A673 (cell line): Measurements from ENCODE around the gene SDK1. TPM values are rescaled to one million over a fixed set of nuclear protein-coding genes. Genes with fewer than 3 reads are reported as not detected.

Experiments
- BruUV-seq: library from RNA; stranded (reverse); fragments of 400-500 nt; replicated peaks from 2 replicates; lab custom pipeline; 2021; lab: Mats Ljungman, UMichigan
- CTCF ChIA-PET: fragments of 300-600 bp; sonication (Branson Sonifier 250); formaldehyde crosslinking; loops from one replicate; lab custom pipeline; 2022; ENCODE audit warnings: antibody characterized with exemption; lab: Charles Lee
- POLR2A ChIA-PET: fragments of 300-600 bp; sonication (Branson Sonifier 250); formaldehyde crosslinking; loops from one replicate; lab custom pipeline; 2022; ENCODE audit warnings: antibody characterized with exemption; ENCODE audit not compliant: low non-redundant PET; lab: Charles Lee
- DNase-seq: peaks from one replicate; pipeline ENCODE4 v3.0.0-alpha.2; 2015; ENCODE audit warnings: low spot score
- H3K27ac ChIP-seq: fragments of 200-600 bp; sonication (generic); 2 replicates; pipeline ENCODE4 v1.5.1; 2016; ENCODE audit warnings: mixed run types, low read depth, mild to moderate bottlenecking, mixed read lengths, antibody characterized with exemption, low read length; ENCODE audit not compliant: poor library complexity, severe bottlenecking
- H3K27me3 ChIP-seq: fragments of 200-600 bp; sonication (generic); replicated peaks from 2 replicates; pipeline ENCODE4 v1.6.1; 2017; ENCODE audit warnings: mixed run types, low read depth, mild to moderate bottlenecking, mixed read lengths, antibody characterized with exemption, low read length; ENCODE audit not compliant: insufficient read depth, poor library complexity
- H3K36me3 ChIP-seq: fragments of 200-600 bp; sonication (generic); 2 replicates; pipeline ENCODE4 v1.6.1; 2016; ENCODE audit warnings: mixed run types, mild to moderate bottlenecking, mixed read lengths, antibody characterized with exemption, low read length; ENCODE audit not compliant: insufficient read depth, poor library complexity, severe bottlenecking
- H3K4me1 ChIP-seq: fragments of 200-600 bp; sonication (generic); 2 replicates; pipeline ENCODE4 v1.6.1; 2017; ENCODE audit warnings: mixed run types, mild to moderate bottlenecking, mixed read lengths, antibody characterized with exemption, low read length; ENCODE audit not compliant: insufficient read depth, poor library complexity, severe bottlenecking
- H3K4me3 ChIP-seq: fragments of 200-600 bp; sonication (generic); 2 replicates; pipeline ENCODE4 v1.5.1; 2016; ENCODE audit warnings: low read depth, mixed run types, mild to moderate bottlenecking, mixed read lengths, low read length; ENCODE audit not compliant: poor library complexity, severe bottlenecking
- H3K9me3 ChIP-seq: fragments of 200-600 bp; sonication (generic); 2 replicates; pipeline ENCODE4 v1.6.1; 2016; ENCODE audit warnings: mixed run types, low read depth, mild to moderate bottlenecking, mixed read lengths, antibody characterized with exemption, low read length; ENCODE audit not compliant: poor library complexity, severe bottlenecking
- EZH2 ChIP-seq: fragments of 200-600 bp; sonication (generic); IDR thresholded peaks from 2 replicates; pipeline ENCODE4 v1.6.1; 2017; ENCODE audit warnings: borderline replicate concordance, low read depth, mild to moderate bottlenecking, mixed read lengths, antibody characterized with exemption, low read length; ENCODE audit not compliant: poor library complexity, severe bottlenecking
- intact Hi-C: fragments of 100-400 bp; cut with micrococcal nuclease; formaldehyde crosslinking; loops from one replicate; pipeline ENCODE4 v1.10.0; 2022; ENCODE audit not compliant: unreplicated experiment
- total RNA-seq: library from RNA; stranded (reverse); gene quantifications from 2 replicates; pipeline ENCODE4 v1.2.3, GENCODE V29; 2021
- TF ChIP-seq, protein P1 (sequence below): fragments of 300-800, 200-600 bp; sonication (generic); conservative IDR thresholded peaks from 2 replicates; pipeline ENCODE4 v1.5.1; 2017; ENCODE audit warnings: low read depth, mild to moderate bottlenecking, antibody characterized with exemption, low read length, moderate library complexity, mixed read lengths

Gene SDK1
- total RNA-seq, 1 experiment from 2014 or later, result 14.7 TPM

DNA sequence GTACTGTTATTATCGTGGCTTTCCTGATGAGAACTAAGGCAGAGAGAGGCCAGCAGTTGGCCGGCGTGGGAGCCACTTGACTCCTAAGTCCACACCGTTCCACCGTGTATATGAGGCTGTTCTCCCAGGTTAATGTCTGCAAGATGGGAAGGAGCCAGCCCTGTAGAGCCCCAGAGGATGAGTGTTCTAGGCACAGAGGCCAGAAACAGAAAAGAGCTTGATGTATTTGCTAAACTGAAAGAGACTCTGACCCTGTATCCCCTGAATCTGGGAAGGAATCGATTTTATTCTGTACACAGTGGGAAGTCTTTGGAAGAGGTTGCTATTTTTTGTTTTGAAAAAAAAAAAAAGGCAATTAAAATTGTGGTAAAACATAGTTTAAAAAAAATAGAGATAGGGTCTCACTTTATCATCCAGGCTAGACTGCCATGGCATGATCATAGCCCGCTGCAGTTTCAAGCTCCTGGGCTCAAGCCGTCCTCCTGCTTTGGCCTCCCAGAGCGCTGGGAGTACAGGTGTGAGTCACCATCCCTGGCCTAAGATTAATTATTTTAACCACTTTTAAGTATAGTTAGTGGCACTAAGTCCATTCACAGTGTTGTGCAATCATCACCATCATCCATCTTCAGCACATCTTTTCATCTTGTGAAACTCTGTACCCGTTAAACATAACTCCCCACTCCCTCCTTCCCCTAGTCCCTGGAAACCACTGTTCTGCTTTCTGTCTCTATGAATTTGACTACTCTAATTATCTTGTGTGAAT is 348.8 kb downstream of the SDK1 start:
- no peaks in the 10 kb centered on the region for H3K36me3 ChIP-seq
- H3K4me1 ChIP-seq, result no peaks in the 10 kb centered on the region
- DNase-seq, result no peak
- no peak overlapping the region for H3K27ac ChIP-seq
- H3K9me3 ChIP-seq, result no peaks in the 10 kb centered on the region
- no peak overlapping the region for H3K4me3 ChIP-seq
- no peak for TF ChIP-seq EZH2
- TF ChIP-seq, protein P1, sequence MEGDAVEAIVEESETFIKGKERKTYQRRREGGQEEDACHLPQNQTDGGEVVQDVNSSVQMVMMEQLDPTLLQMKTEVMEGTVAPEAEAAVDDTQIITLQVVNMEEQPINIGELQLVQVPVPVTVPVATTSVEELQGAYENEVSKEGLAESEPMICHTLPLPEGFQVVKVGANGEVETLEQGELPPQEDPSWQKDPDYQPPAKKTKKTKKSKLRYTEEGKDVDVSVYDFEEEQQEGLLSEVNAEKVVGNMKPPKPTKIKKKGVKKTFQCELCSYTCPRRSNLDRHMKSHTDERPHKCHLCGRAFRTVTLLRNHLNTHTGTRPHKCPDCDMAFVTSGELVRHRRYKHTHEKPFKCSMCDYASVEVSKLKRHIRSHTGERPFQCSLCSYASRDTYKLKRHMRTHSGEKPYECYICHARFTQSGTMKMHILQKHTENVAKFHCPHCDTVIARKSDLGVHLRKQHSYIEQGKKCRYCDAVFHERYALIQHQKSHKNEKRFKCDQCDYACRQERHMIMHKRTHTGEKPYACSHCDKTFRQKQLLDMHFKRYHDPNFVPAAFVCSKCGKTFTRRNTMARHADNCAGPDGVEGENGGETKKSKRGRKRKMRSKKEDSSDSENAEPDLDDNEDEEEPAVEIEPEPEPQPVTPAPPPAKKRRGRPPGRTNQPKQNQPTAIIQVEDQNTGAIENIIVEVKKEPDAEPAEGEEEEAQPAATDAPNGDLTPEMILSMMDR, result no peak
- POLR2A ChIA-PET, result no interaction called here
- intact Hi-C loops, result no loop called here
- no peaks in the 10 kb centered on the region for H3K27me3 ChIP-seq
- BruUV-seq, result no TSS peak
- CTCF ChIA-PET, result no interaction called here

DNA sequence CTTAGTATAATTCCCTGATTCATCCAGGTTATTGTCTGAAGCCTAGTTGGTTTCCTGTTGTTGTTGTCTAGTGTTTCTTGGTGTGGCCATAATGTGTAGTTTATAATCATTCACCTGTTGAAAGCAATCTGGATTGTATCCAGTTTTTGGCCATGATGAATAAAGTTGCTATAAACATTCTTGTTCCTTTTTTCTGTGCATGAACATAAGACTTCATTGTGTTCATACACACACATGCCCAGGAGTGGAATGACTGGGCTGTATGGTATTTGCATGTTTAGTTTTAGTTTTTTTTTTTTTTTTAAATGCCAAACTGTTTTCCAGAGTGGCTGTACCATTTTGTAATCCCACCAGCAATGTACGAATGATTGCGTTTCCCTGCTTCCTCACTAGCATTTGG is 349.8 kb downstream of the SDK1 start:
- Histone ChIP-seq H3K36me3 (no peaks in the 10 kb centered on the region), H3K4me1 (no peaks in the 10 kb centered on the region), H3K4me3 (no peak overlapping the region), H3K27me3 (no peaks in the 10 kb centered on the region), H3K9me3 (no peaks in the 10 kb centered on the region), H3K27ac (no peak overlapping the region)
- TF ChIP-seq, protein P1, result no peak
- TF ChIP-seq EZH2, result no peak
- ChIA-PET POLR2A (no interaction called here), CTCF (no interaction called here)
- BruUV-seq, result no TSS peak
- no peak for DNase-seq
- intact Hi-C loops, result no loop called here

DNA sequence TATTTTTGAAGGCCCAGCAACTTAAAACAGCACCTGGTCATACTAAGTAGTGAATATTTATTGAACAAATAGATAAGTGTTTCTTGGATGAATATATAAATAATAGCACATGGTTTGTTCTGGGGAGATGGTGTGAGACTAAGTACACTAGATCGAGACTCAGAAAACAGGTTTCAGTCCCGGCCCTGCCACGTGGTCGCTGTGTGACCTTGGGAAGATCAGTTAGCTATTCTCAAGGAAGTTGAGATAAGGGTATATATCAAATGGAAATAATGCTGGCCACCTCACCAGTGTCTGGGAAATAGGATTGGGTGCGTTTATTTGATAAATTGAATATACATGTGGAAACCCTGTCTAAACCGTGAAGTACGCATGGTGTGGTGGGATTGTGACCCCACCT is 354.6 kb downstream of the SDK1 start:
- Histone ChIP-seq H3K4me1 (no peaks in the 10 kb centered on the region), H3K27me3 (peaks cover 4% of the 10 kb centered on the region), H3K36me3 (no peaks in the 10 kb centered on the region), H3K9me3 (no peaks in the 10 kb centered on the region), H3K4me3 (no peak overlapping the region), H3K27ac (no peak overlapping the region)
- no TSS peak for BruUV-seq
- DNase-seq, result no peak
- TF ChIP-seq, protein P1, result no peak
- TF ChIP-seq EZH2, result no peak
- POLR2A ChIA-PET, result no interaction called here
- CTCF ChIA-PET, result no interaction called here
- intact Hi-C loops, result no loop called here
